DND-41 (cell line): ENCODE results near the gene ATP9B.

ENCODE experiments used
- EZH2 ChIP-seq: IDR thresholded peaks from 3 replicates; pipeline ENCODE4 v1.6.1; 2012; ENCODE audit warnings: borderline replicate concordance, low read depth, mild to moderate bottlenecking, moderate library complexity, low read length, inconsistent platforms; ENCODE audit not compliant: severe bottlenecking
- TF ChIP-seq, protein P1 (sequence below): IDR thresholded peaks from 2 replicates; pipeline ENCODE4 v1.5.1; 2012; ENCODE audit warnings: borderline replicate concordance, low read length, moderate library complexity, mild to moderate bottlenecking; ENCODE audit not compliant: poor library complexity, severe bottlenecking; ENCODE audit errors: extremely low read depth

DNA sequence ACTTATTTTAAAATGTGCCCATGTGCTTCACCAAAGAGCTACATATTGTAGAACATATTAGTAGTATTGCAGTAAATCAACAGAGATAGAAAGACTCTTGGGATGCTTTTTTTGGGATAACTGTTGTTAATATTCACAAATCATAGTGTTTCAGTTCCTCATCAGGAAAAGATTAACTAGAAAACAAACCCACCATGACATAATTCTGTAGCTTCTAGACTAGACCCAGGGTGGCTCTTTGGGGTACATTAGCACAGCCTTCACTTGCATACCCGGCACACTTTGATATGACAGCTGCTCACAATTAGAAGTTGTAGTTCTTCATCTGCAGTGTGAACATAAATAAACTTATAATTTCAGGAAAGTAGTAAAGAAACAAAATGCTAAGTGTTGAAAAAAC is 154.2 kb downstream of the ATP9B start:
- TF ChIP-seq, protein P1, sequence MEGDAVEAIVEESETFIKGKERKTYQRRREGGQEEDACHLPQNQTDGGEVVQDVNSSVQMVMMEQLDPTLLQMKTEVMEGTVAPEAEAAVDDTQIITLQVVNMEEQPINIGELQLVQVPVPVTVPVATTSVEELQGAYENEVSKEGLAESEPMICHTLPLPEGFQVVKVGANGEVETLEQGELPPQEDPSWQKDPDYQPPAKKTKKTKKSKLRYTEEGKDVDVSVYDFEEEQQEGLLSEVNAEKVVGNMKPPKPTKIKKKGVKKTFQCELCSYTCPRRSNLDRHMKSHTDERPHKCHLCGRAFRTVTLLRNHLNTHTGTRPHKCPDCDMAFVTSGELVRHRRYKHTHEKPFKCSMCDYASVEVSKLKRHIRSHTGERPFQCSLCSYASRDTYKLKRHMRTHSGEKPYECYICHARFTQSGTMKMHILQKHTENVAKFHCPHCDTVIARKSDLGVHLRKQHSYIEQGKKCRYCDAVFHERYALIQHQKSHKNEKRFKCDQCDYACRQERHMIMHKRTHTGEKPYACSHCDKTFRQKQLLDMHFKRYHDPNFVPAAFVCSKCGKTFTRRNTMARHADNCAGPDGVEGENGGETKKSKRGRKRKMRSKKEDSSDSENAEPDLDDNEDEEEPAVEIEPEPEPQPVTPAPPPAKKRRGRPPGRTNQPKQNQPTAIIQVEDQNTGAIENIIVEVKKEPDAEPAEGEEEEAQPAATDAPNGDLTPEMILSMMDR: no peak
- TF ChIP-seq EZH2: no peak
